Upper lobe of left lung (tissue), 4 donors: ENCODE measurements around the gene ARID3A.
"Not testable (repeated sequence)": the region's sequence is repeated elsewhere in the genome, so short reads cannot be mapped to it uniquely, and the experiment has no call there.

Experiments
- POLR2A ChIP-seq, 4 donors: fragments of 450-650 bp; IDR thresholded peaks; one replicate each; pipeline ENCODE4 v1.5.1; 2016 to 2017; ENCODE audit warnings: antibody characterized with exemption in 4 of 4, mild to moderate bottlenecking in 2 of 4
- POLR2AphosphoS5 ChIP-seq, 2 donors: sonication (generic); formaldehyde crosslinking; IDR thresholded peaks; one replicate each; pipeline ENCODE4 v1.5.1; 2017; ENCODE audit warnings: antibody characterized with exemption in 2 of 2
- TF ChIP-seq, protein P1 (sequence below), 6 experiments: fragments of 450-650 bp in 4 of 6; fragments of 200-600 bp in 2 of 6; sonication (generic) in 2 of 6; IDR thresholded peaks; one replicate each; pipeline ENCODE4 v1.5.1; 2016 to 2019; ENCODE audit warnings: antibody characterized with exemption in 6 of 6

DNA sequence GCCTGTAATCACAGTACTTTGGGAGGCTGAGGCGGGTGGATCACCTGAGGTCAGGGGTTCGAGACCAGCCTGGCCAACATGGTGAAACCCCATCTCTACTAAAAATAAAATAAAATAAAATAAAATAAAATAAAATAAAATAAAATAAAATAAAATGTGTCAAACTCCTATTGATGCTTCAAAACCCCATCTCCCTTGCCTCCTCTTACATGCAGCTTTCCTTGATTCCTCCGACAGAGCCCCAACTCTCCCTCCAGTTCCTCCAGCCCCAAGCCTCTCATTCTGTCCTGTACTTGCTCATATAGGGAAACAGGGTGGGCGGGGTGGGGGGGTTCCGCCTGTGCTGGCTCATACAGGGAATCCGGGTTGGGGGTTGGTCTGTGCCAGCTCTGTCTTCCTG is 99.2 kb downstream of the ARID3A start:
- TF ChIP-seq POLR2A, POLR2AphosphoS5 (IDR thresholded peaks at IDR 0.05): not testable (repeated sequence)
- TF ChIP-seq, protein P1, sequence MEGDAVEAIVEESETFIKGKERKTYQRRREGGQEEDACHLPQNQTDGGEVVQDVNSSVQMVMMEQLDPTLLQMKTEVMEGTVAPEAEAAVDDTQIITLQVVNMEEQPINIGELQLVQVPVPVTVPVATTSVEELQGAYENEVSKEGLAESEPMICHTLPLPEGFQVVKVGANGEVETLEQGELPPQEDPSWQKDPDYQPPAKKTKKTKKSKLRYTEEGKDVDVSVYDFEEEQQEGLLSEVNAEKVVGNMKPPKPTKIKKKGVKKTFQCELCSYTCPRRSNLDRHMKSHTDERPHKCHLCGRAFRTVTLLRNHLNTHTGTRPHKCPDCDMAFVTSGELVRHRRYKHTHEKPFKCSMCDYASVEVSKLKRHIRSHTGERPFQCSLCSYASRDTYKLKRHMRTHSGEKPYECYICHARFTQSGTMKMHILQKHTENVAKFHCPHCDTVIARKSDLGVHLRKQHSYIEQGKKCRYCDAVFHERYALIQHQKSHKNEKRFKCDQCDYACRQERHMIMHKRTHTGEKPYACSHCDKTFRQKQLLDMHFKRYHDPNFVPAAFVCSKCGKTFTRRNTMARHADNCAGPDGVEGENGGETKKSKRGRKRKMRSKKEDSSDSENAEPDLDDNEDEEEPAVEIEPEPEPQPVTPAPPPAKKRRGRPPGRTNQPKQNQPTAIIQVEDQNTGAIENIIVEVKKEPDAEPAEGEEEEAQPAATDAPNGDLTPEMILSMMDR (IDR thresholded peaks at IDR 0.05), result not testable (repeated sequence)
